ENCODE data around the gene KLF16. TPM values are rescaled to one million over a fixed set of nuclear protein-coding genes. Genes with fewer than 3 reads are reported as not detected.

The KLF16 gene
- total RNA-seq, 1 donor from 2014 or later, result 38.1 TPM

DNA sequence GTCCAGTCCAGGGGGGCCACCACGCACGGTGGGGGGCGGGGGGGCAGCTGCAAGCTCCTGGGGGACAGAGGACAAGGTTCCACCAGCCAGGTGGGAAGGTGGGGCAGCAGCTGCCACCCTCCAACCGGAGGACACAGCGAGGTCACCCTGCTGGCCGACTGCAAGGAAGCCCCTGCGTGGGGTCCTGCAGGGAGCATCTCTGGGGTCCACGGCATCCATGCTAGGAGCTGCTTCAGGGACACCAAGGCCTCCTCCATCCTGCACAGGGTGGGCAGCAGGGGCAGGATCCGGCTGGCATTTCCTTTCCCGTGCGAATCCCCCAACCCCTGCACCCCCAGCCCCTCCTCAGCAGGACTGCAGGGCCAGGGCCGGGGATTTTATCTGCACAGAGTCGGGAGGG, 8.3 kb upstream of the KLF16 start:
- Mint-ChIP-seq H3K36me3 (ENCODE audit: low read depth) (peaks cover 26% of the 10 kb centered on the region), H3K9me3 (no peaks in the 10 kb centered on the region), H3K27ac (no peak overlapping the region), H3K27me3 (no peaks in the 10 kb centered on the region), H3K4me3 (no peak overlapping the region), H3K4me1 (peaks cover 22% of the 10 kb centered on the region)
- DNase-seq, result no peak
- intact Hi-C loops (cut with micrococcal nuclease), result no loop called here

DNA sequence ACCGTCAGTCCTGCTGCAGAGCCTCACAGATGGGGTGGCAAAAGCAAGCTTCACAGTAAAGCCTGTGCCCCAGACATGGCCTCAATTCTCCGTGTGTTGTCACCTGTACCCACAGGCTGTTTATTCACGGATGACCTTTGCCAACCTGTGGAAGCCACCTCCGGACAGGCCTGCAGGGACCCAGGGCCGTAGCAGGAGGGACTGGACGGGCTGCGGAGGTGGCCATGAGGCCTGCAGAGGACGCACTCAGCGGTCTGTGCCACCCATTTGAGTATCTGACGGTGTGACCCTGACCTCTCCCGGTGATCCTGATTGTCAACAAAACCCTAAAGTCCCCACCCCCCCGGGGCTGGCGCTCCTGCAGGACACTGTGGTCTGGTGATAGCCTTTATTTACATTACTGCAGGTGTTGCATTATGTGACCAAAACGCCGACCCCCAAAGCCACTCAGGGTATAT, 7.8 kb upstream of the KLF16 start:
- Mint-ChIP-seq H3K27ac (no peak overlapping the region), H3K4me1 (peaks cover 21% of the 10 kb centered on the region), H3K9me3 (no peaks in the 10 kb centered on the region), H3K36me3 (ENCODE audit: low read depth) (peaks cover 26% of the 10 kb centered on the region), H3K4me3 (no peak overlapping the region), H3K27me3 (no peaks in the 10 kb centered on the region)
- no peak for DNase-seq
- intact Hi-C loops (cut with micrococcal nuclease), result no loop called here

DNA sequence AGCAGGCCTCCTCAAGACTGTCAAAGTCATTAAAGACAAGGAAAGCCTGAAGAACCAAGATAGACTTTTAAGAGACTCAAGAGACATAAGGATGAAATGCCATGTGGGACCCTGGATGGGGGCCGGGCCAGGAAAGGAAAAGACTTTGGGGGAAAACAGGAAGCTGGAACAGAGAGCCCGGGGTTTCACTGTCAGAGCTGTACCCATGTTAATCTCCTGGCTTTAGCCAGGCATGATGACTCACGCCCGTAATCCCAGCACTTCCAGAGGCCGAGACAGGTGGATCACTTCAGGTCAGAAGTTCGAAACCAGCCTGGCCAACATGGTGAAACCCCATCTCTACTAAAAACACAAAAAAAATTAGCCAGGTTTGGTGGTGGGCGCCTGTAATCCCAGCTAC, 5.6 kb upstream of the KLF16 start:
- intact Hi-C loops (cut with micrococcal nuclease), result no loop called here
- Mint-ChIP-seq H3K27me3 (no peaks in the 10 kb centered on the region), H3K9me3 (no peaks in the 10 kb centered on the region), H3K4me1 (peaks cover 7% of the 10 kb centered on the region), H3K36me3 (ENCODE audit: low read depth) (peaks cover 12% of the 10 kb centered on the region), H3K4me3 (no peak overlapping the region), H3K27ac (peak overlapping the region; percentile 9)
- DNase-seq, result no peak

DNA sequence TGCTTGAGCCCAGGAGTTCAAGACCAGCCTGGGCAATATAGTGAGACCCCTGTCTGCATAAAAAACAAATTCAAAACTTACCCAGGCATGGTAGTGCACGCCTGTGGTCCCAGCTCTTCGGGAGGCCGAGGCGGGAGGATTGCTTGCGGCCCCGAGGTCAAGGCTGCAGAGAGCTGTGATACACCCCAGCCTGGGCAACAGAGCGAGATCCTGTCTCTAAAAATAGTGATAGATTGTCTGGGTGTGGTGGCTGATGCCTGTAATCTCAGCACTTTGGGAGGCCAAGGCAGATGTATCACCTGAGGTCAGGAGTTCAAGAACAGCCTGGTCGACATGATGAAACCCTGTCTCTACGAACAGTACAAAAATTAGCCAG, 4.0 kb upstream of the KLF16 start:
- intact Hi-C loops (cut with micrococcal nuclease), result no loop called here

DNA sequence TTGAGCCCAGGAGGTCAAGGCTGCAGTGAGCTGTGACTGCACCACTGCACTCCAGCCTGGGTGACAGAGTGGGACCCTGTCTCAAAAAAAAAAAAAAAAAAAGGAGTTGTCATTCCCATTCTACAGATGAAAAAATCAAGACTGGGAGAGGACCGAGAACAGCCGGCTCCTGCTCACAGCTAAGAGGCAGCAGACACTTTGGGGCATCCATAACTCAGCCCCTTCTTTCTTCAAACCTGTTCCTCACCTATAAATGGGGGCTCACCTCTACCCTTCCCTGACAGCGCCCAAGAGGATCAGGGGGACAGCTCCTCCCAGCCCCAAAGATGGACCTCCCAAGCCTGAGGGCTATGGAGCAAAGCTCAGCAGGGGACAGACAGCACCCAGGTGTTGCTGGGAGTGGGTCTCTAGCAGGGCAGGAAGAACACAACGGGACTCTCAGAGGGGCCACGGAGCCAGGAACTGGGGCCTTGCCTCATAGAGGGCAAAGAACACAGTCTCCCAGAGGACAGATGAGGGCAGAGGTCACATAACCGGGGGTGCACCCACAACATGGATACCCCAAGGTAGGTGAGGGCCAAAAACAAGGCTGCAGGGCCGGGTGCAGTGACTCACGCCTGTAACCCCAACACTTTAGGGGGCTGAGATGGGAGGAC, 3.4 kb upstream of the KLF16 start:
- Mint-ChIP-seq H3K9me3 (no peaks in the 10 kb centered on the region), H3K4me1 (peaks cover 6% of the 10 kb centered on the region), H3K36me3 (ENCODE audit: low read depth) (peaks cover 13% of the 10 kb centered on the region), H3K27me3 (no peaks in the 10 kb centered on the region), H3K4me3 (no peak overlapping the region), H3K27ac (no peak overlapping the region)
- DNase-seq, result no peak
- intact Hi-C loops (cut with micrococcal nuclease), result no loop called here

More for the DNA sequence above, 4.0 kb upstream of the KLF16 start:
- no peaks in the 10 kb centered on the region for H3K9me3 Mint-ChIP-seq
- H3K36me3 Mint-ChIP-seq (ENCODE audit: low read depth), result peaks cover 13% of the 10 kb centered on the region
- no peak for DNase-seq
- H3K27me3 Mint-ChIP-seq, result no peaks in the 10 kb centered on the region
- H3K4me3 Mint-ChIP-seq, result no peak overlapping the region
- no peak overlapping the region for H3K27ac Mint-ChIP-seq
- H3K4me1 Mint-ChIP-seq, result peaks cover 6% of the 10 kb centered on the region

DNA sequence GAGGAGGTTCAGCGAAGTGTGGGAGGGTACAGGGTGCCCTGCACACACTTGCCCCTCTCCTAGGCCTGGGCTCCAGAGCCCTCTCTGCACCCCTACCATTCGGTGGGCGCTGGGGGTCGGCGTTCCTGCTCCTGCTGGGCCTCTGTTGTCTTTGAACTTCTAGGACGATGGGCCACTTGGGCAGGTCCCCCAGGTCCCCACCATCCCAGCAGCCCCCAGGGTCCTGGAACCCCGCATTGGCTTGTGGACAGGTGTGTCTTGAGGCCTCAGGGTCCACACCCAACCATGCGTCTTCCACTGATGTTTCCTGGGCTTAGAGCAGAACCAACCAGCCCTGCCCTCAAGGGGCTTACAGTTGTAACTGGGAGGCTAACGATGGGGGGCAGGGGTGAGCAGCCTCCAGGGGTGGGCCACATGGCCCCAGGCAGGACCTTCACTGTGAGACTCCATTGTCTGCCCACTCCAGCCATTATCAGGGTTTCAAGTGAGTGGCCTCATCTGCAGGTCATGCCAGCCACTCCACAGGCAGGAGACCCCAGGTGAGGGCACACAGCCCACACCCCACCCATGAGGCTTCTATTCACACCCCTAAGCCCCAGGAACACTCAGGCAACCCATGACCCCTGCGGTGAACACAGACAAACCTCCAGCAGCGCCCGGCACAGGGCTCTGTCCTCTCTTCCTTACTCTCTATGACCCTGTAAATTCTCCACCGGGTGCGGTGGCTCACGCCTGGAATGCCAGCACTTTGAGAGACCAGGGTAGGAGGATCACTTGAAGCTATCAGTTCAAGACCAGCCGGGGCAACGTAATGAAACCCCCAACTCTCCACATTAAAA, 2.0 kb upstream of the KLF16 start:
- intact Hi-C loops (cut with micrococcal nuclease), result no loop called here
- Mint-ChIP-seq H3K4me3 (peak overlapping the region; percentile 83), H3K4me1 (peaks cover 14% of the 10 kb centered on the region), H3K9me3 (no peaks in the 10 kb centered on the region), H3K36me3 (ENCODE audit: low read depth) (peaks cover 10% of the 10 kb centered on the region), H3K27me3 (no peaks in the 10 kb centered on the region), H3K27ac (peak overlapping the region; percentile 78)
- peak; percentile 66 for DNase-seq

DNA sequence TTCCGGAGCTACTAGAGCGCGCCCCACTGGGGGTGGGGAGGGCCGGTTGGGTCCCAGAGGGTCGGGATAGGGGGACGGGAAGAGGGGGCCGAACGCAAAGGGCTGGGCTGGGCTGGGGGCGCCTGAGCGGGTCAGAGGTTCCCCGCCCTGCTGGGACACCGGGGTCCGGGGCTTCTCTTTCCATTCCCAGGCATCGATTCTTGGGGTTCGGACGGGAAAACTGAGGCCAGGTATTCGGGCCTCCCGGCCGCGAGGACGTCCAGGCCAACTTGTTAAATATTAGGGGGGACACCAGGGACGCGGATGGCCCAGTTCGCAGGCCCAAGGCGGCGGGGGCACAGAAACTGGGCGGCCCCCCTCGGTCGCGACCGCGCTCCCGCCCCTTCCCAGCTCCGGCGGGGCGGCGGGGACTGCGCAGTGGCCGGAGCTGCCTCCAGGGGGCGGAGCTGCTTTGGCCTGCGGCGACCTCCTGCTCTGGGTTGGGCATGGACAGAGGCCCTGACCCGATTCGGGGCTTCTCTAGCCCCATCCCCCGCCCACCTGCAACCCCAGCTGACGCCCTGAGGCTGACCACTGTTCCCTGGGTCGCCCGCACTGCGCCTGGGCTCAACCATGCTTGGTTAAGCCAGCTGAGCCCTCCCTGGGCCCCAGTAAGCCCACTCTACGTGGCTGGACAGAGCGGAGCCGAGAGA, 1.2 kb upstream of the KLF16 start:
- Mint-ChIP-seq H3K4me3 (peak overlapping the region; percentile 83), H3K4me1 (peaks cover 14% of the 10 kb centered on the region), H3K27me3 (no peaks in the 10 kb centered on the region), H3K9me3 (no peaks in the 10 kb centered on the region), H3K27ac (peak overlapping the region; percentile 89), H3K36me3 (ENCODE audit: low read depth) (peaks cover 9% of the 10 kb centered on the region)
- peak; percentile 91 for DNase-seq
- intact Hi-C loops (cut with micrococcal nuclease), result loop anchor here (1.0 to 5.0 kb wide), 5 partner anchors 9 to 233 kb away; partner anchors contain the start of genes ABHD17A, ADAT3, IZUMO4 and MOB3A

DNA sequence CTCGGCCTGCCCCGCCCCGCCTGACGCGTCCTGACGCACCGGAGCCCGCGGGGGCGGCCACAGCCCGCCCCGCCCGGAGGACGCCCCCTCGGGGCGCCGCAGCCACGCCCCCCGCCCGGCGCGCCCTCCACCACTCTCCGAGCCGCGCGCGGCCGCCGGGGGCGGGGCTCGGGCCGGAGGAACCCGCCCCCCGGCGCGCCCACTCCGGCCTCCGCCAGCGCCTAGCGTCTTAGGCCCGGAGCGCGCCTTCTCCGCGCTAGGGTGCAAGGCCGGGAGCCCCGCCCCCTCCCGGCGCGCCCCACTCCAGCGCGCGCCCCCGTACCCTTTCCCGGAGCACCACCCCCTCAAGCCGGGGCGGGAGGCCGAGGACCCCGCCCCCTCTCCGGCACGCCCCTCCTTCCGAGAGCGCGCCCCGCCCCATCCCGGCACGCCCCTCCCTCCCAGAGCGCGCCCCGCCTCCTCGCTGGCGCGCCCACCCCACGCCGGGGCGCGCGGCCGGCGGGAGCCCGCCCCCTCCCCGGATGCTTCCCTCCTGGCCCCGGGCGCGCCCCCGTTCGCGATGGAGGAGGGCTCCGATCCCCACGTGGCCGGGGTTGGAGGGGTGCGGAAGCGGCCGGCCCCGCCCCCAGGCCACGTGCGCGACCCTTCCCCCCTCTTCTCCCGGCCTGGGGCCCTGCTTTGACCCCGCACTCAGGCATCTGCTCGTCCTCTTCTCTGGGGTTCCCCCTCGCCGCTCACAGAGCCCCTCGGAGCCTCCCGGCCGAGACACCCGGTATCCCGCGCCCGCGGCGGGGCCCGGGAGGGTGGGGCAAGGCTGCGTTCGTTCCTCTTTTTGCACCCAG, 480 bp upstream of the KLF16 start:
- Mint-ChIP-seq H3K27ac (peak overlapping the region; percentile 89), H3K36me3 (ENCODE audit: low read depth) (peaks cover 7% of the 10 kb centered on the region), H3K4me1 (peaks cover 16% of the 10 kb centered on the region), H3K9me3 (no peaks in the 10 kb centered on the region), H3K27me3 (no peaks in the 10 kb centered on the region), H3K4me3 (peak overlapping the region; percentile 83)
- intact Hi-C loops (cut with micrococcal nuclease), result loop anchor here (1.0 to 5.0 kb wide), 5 partner anchors 9 to 233 kb away; partner anchors contain the start of genes ABHD17A, ADAT3, IZUMO4 and MOB3A
- DNase-seq, result peak; percentile 98

DNA sequence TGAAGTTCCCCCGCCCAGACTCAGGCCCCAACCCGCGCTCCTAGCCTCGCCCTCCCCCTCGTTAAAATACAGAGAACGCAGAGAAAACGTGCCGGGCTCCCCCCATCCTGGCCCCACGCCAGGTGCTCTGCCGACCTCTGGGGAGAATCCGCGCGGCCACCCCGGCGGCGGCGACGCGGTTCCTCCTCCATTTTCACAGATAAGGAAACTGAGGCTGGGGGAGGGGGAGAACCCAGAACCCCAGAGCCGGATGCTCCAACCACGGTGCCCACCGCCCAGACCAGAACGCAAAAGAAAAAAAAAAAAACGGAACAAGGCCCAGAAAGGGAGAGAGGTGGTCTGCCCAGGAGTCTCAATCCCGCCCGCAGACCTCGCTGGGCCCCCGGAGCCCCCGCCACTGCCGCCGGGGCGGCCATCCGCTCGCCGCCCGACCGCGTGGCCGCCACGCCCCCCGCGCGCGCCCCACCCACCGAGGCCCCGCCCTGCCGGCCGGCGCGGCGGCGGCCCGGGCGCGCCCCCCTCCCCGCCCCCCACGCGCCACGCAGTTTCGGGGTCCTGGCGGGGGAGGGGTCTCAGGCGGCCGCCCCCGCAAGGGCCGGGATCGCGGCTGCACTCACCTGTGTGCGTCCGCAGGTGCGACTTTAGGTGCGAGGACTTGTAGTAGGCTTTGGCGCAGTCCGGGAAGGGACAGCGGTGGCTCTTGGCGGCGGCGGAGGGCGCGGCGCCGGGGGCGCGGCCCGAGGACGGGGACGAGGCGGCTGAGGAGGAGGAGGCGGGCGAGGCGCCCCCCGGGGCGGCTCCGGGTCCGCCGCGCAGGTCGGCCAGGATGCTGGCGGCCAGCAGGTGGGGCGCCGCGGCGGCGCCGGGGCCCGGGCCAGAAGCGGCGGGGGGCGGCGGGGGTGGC, 703 bp downstream of the KLF16 start:
- H3K4me1 Mint-ChIP-seq, result peaks cover 22% of the 10 kb centered on the region

DNA sequence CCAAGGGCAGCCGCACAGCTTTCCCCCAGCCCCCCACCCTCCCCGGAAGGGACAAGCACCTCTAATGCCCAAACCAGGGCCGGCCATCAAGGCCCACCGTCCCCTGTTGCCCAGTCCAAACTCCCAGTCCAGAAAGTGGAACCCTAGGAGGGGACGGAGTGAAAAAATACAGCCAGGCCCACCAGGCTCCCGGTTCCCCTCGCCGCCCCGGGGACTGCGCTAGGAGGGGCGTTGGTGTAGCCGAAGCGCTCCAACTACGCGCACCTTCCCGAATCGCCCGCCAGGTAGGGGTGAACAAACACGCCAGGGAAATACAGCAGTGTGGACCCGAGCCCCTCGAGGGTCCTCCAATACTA, 1.3 kb downstream of the KLF16 start:
- Mint-ChIP-seq H3K27ac (peak overlapping the region; percentile 91), H3K4me3 (peak overlapping the region; percentile 88), H3K36me3 (ENCODE audit: low read depth) (peaks cover 3% of the 10 kb centered on the region), H3K4me1 (peaks cover 22% of the 10 kb centered on the region), H3K27me3 (no peaks in the 10 kb centered on the region), H3K9me3 (no peaks in the 10 kb centered on the region)
- intact Hi-C loops (cut with micrococcal nuclease), result loop anchor here (5.0 kb wide), 1 partner anchor 235 kb away; the partner anchor contains the start of genes IZUMO4 and MOB3A
- DNase-seq, result peak; percentile 70

More for the DNA sequence above, 703 bp downstream of the KLF16 start:
- Mint-ChIP-seq H3K9me3 (no peaks in the 10 kb centered on the region), H3K4me3 (peak overlapping the region; percentile 88), H3K27ac (peak overlapping the region; percentile 91), H3K27me3 (no peaks in the 10 kb centered on the region), H3K36me3 (ENCODE audit: low read depth) (peaks cover 3% of the 10 kb centered on the region)
- intact Hi-C loops (cut with micrococcal nuclease), result loop anchor here (5.0 kb wide), 1 partner anchor 235 kb away; the partner anchor contains the start of genes IZUMO4 and MOB3A
- DNase-seq, result peak; percentile 89

DNA sequence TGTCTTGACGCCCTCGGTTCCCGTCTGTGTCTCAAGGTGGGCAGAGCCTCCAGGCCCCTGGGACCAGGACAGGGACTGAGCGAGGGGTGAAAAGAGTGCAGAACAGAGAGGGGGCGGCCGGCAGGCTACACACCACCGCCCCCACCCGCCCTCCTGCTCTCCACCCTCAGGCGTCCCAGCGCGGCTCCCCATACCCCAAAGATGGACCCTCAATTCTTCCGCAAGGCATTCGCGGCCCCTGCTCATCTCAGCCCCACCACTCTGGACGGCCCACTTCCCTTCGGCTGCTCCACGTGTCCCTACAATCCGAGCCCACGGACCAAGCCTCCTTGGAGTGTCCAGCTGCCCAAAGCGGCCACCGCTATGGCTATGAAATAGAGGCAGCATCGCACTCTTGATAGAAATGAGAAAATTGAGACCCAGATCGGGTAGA, 1.8 kb downstream of the KLF16 start:
- Mint-ChIP-seq H3K36me3 (ENCODE audit: low read depth) (peaks cover 3% of the 10 kb centered on the region), H3K4me1 (peaks cover 20% of the 10 kb centered on the region), H3K27me3 (no peaks in the 10 kb centered on the region), H3K27ac (peak overlapping the region; percentile 91), H3K4me3 (peak overlapping the region; percentile 88), H3K9me3 (no peaks in the 10 kb centered on the region)
- intact Hi-C loops (cut with micrococcal nuclease), result loop anchor here (5.0 kb wide), 1 partner anchor 236 kb away; the partner anchor contains the start of genes IZUMO4 and MOB3A
- DNase-seq, result no peak
